GM12864 (cell line): Measurements from ENCODE around the gene PRMT7.

ENCODE experiments used
- DNase-seq: peaks from one replicate; pipeline ENCODE4 v3.0.0-alpha.2; 2011; ENCODE audit warnings: low read depth
- H3K4me3 ChIP-seq: 2 replicates; pipeline ENCODE4 v1.5.1; 2011; ENCODE audit warnings: mild to moderate bottlenecking, low read depth, low read length, control low read depth
- TF ChIP-seq, protein P1 (sequence below): IDR thresholded peaks from 2 replicates; pipeline ENCODE4 v1.5.1; 2011; ENCODE audit warnings: low read depth, mild to moderate bottlenecking, moderate library complexity, low read length, control low read depth, inconsistent platforms; ENCODE audit errors: missing control alignments

Gene PRMT7

DNA sequence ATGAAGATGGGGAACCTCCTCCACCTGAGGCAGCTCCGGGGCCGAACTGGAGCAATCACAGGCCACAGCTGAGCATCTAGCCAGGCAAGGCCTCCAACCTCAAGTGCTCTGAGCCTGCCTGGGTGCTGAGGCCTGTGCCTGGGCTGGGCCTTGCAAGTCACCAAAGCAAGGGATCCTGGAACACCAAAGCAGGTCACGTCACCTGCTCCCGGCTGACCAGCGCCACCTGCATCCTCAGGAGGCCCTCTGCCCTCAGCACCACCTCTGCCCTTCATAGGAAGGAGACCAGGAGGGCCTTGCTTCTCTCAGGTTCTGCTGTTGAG, 69.5 kb downstream of the PRMT7 start:
- TF ChIP-seq, protein P1, sequence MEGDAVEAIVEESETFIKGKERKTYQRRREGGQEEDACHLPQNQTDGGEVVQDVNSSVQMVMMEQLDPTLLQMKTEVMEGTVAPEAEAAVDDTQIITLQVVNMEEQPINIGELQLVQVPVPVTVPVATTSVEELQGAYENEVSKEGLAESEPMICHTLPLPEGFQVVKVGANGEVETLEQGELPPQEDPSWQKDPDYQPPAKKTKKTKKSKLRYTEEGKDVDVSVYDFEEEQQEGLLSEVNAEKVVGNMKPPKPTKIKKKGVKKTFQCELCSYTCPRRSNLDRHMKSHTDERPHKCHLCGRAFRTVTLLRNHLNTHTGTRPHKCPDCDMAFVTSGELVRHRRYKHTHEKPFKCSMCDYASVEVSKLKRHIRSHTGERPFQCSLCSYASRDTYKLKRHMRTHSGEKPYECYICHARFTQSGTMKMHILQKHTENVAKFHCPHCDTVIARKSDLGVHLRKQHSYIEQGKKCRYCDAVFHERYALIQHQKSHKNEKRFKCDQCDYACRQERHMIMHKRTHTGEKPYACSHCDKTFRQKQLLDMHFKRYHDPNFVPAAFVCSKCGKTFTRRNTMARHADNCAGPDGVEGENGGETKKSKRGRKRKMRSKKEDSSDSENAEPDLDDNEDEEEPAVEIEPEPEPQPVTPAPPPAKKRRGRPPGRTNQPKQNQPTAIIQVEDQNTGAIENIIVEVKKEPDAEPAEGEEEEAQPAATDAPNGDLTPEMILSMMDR, result no peak
- DNase-seq, result no peak

DNA sequence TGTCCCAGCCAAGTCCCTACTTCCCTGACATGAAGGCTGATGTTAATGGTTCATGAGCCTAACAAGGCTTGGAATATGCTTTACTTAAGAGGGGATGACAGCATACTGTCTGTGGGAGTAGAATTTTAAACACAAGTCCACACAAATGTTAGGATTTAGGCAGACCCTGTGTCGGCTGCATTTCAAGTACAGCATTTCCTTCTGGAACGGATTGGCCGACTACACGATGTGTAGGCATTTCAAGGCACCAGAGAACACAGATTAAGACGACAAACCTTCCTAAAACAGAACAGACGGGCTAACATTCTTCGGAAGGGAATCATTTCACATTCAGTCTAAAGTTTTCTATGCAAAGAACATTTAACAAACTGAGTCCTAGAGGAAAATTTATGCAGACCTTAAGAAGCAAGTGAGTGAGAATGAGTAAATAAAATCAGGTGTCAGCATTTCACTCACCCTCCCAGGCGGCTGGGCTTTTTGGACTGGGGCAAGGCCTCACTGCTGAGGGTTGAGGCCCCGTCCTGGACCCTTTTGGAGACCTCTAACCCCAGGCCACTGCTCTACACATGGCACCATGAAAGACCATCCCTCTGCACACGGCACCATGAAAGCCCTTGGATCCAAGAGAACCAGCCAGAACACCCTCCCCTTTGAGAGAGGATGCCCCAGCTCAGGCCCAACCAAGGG, 70.0 kb downstream of the PRMT7 start:
- no peak for DNase-seq
- TF ChIP-seq, protein P1, result no peak
- H3K4me3 ChIP-seq, result no peak overlapping the region

More for the DNA sequence above, 69.5 kb downstream of the PRMT7 start:
- no peak overlapping the region for H3K4me3 ChIP-seq

DNA sequence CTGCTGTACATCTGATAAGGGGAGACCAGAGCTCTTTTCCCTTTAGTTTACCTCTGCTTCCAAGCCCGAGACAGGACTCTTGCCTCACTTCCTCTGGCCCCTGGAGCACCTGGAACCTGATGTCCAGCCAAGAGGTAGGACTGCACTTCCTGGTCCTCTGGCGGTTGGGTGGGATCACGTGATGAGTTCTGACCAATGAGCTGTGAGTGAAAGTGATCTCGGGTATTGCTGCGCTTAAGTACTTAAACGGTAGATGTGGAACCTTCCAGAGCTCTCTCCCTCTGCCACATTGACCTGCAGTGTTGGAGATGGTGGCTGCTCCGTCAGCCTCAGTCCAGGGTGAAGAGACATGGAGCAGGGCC, 70.5 kb downstream of the PRMT7 start:
- H3K4me3 ChIP-seq, result no peak overlapping the region
- TF ChIP-seq, protein P1, result no peak
- no peak for DNase-seq

DNA sequence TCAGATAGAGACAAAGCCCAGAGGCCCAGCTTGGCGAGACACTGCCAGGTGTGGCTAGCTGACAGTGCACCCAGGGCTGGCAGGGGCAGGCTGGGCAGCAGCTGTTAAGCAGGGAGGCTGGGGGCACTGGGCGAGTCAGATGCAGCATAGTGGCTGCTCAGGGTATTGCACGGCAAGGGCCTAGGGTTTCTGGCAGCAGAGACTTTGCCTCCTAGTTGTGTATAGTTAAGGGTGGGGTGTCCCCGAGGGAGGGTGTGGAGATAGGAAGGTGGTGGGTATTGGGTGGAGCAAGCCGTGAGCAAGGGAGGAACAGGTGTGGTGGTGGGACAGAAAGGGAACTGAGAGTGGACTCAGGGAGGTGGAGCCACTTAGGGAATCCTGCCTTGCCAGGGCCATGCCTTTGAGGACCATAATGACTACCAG, 71.5 kb downstream of the PRMT7 start:
- TF ChIP-seq, protein P1, result peak; percentile 79
- no peak overlapping the region for H3K4me3 ChIP-seq
- DNase-seq, result no peak

DNA sequence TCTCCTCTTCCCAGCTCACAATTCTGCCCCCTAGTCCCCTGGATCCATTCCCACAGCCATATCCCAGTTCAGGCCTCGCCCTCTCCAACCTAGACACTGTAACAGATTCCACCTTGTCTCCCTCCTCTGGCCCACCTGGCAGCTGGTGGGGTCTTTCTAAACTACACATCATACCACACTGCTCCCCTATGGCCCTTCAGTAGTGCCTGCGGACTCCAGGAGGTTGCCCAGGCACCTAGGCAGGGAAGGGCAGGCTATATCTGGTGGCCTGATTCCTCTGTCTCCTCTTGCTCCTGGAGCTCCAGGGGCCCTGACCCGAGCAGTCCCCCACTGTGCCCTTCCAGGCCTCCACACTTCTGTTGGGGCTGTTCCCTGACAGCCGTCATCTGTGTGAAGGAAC, 73.0 kb downstream of the PRMT7 start:
- no peak overlapping the region for H3K4me3 ChIP-seq
- DNase-seq, result no peak
- TF ChIP-seq, protein P1, result no peak

DNA sequence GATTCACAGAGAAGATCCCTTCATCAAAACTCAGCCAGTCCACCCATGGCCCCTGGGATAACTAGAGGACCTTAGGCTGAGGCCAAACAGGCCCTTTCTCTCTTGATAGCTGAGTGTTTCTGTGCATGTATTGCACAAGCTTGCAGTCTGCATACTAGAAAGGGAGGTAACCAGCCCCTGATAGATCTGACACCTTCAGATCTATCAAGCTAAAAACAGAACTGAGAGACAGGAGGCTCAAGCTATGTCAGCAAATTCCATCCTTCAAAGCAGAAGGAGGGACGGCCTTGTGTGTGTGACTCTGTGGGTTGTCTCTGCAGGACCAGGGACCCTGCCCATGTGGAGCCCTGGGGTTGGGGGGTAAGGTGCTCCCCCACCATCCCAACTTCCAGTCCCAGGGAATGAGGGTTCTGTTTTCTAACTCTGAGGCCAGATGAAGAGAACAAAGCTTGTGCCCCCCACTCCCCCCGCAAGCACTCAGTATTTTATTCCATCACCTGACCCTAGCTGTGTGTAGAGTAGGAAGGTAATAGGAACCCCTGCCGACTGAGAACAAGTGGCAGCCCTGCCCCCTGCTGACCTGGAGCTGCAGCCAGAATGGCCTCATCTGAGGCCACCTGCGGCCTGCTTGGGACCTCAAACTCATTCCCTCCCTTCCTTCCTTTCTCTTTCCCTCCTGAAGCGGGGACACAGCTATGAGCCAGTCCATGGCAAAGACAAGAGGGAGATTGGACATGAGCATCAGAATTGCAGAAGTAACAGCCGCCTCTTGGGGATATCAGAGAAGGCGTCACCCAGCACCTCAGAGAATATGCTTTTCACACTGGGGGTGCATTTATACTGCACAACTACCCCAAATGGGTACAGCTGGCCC, 73.7 kb downstream of the PRMT7 start:
- no peak for DNase-seq
- TF ChIP-seq, protein P1, result no peak
- H3K4me3 ChIP-seq, result no peak overlapping the region
